ENCODE data around the gene RCHY1.

DNA sequence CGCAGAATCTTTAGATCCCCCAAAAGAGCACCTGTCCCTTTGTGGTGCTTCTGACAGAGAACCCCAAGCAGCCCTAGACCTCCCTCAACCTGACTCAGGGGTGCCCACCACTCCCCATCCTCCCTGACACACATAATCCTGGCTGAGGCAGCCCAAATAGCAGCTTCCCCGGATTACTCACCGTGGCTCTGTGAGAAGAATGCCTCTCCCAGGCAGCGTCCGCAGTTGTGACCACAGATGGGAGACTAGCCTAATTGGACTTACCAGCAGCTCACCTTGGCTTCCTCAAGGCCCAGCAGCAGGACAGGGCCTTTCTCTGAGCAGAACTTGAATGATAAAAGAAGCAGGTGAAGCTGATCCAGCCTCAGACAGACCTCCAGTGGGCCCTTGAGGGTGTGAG lies 31.3 kb upstream of the RCHY1 start:
- TF ChIP-seq, protein P1, sequence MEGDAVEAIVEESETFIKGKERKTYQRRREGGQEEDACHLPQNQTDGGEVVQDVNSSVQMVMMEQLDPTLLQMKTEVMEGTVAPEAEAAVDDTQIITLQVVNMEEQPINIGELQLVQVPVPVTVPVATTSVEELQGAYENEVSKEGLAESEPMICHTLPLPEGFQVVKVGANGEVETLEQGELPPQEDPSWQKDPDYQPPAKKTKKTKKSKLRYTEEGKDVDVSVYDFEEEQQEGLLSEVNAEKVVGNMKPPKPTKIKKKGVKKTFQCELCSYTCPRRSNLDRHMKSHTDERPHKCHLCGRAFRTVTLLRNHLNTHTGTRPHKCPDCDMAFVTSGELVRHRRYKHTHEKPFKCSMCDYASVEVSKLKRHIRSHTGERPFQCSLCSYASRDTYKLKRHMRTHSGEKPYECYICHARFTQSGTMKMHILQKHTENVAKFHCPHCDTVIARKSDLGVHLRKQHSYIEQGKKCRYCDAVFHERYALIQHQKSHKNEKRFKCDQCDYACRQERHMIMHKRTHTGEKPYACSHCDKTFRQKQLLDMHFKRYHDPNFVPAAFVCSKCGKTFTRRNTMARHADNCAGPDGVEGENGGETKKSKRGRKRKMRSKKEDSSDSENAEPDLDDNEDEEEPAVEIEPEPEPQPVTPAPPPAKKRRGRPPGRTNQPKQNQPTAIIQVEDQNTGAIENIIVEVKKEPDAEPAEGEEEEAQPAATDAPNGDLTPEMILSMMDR (IDR thresholded peaks at IDR 0.05), result no peak
- TF ChIP-seq POLR2A (IDR thresholded peaks at IDR 0.05), result no peak
